ENCODE data around the gene LRP1B.
A peak's percentile ranks its signal among the peaks of the same experiment; 100 is the strongest.

The LRP1B gene

GRCh38 chr2:140508756-140509155, 1622.1 kb downstream of the LRP1B start:
- no peak for DNase-seq
- no peaks in the 10 kb centered on the region for H3K79me2 ChIP-seq (ENCODE audit: low read length)
- no peaks in the 10 kb centered on the region for H3K27me3 ChIP-seq (replicated peaks; ENCODE audit: insufficient read depth, low read length)
- no peak overlapping the region for H3K9ac ChIP-seq (ENCODE audit: low read length)
- H3K27ac ChIP-seq (ENCODE audit: low read length): no peak overlapping the region
- no peak overlapping the region for H3K4me2 ChIP-seq (ENCODE audit: low read depth, low read length)
- H2AFZ ChIP-seq (ENCODE audit: low read length): no peak overlapping the region
- no peaks in the 10 kb centered on the region for H3K9me2 ChIP-seq (replicated peaks; ENCODE audit: insufficient read depth, low read length)
- H3K36me3 ChIP-seq (replicated peaks; ENCODE audit: insufficient read depth, low read length): no peaks in the 10 kb centered on the region
- no peaks in the 10 kb centered on the region for H3K9me3 ChIP-seq (replicated peaks; ENCODE audit: insufficient read depth, low read length)
- H3F3A ChIP-seq (ENCODE audit: insufficient read depth, low read length): no peaks in the 10 kb centered on the region
- TF ChIP-seq CTCF (IDR thresholded peaks at IDR 0.05; ENCODE audit: low read length): no peak
- TF ChIP-seq EZH2phosphoT487 (IDR thresholded peaks at IDR 0.05; ENCODE audit: low read length): no peak
- no peak overlapping the region for H3K4me3 ChIP-seq (ENCODE audit: low read length)
- no peaks in the 10 kb centered on the region for H4K20me1 ChIP-seq (ENCODE audit: insufficient read depth, low read length)
- H3K4me1 ChIP-seq (ENCODE audit: low read length): no peaks in the 10 kb centered on the region

GRCh38 chr2:140506606-140507005, 1624.2 kb downstream of the LRP1B start:
- TF ChIP-seq EZH2phosphoT487 (IDR thresholded peaks at IDR 0.05; ENCODE audit: low read length): no peak
- H3K4me1 ChIP-seq (ENCODE audit: low read length): no peaks in the 10 kb centered on the region
- no peak overlapping the region for H3K9ac ChIP-seq (ENCODE audit: low read length)
- no peak overlapping the region for H2AFZ ChIP-seq (ENCODE audit: low read length)
- no peaks in the 10 kb centered on the region for H3K36me3 ChIP-seq (replicated peaks; ENCODE audit: insufficient read depth, low read length)
- no peaks in the 10 kb centered on the region for H3K9me2 ChIP-seq (replicated peaks; ENCODE audit: insufficient read depth, low read length)
- no peaks in the 10 kb centered on the region for H3F3A ChIP-seq (ENCODE audit: insufficient read depth, low read length)
- H3K27me3 ChIP-seq (replicated peaks; ENCODE audit: insufficient read depth, low read length): no peaks in the 10 kb centered on the region
- H3K4me2 ChIP-seq (ENCODE audit: low read depth, low read length): no peak overlapping the region
- no peaks in the 10 kb centered on the region for H4K20me1 ChIP-seq (ENCODE audit: insufficient read depth, low read length)
- no peak for DNase-seq
- no peaks in the 10 kb centered on the region for H3K9me3 ChIP-seq (replicated peaks; ENCODE audit: insufficient read depth, low read length)
- no peaks in the 10 kb centered on the region for H3K79me2 ChIP-seq (ENCODE audit: low read length)
- H3K4me3 ChIP-seq (ENCODE audit: low read length): no peak overlapping the region
- H3K27ac ChIP-seq (ENCODE audit: low read length): no peak overlapping the region

- H3K79me2 ChIP-seq (ENCODE audit: low read length): no peaks in the 10 kb centered on the region
- no peaks in the 10 kb centered on the region for H3K9me3 ChIP-seq (replicated peaks; ENCODE audit: insufficient read depth, low read length)
- no peak for TF ChIP-seq EZH2 (optimal IDR thresholded peaks at IDR 0.05; ENCODE audit: low read depth, low read length)
- no peak for TF ChIP-seq EZH2phosphoT487 (IDR thresholded peaks at IDR 0.05; ENCODE audit: low read length)
- no peak for TF ChIP-seq CTCF (IDR thresholded peaks at IDR 0.05; ENCODE audit: low read length)
- no peaks in the 10 kb centered on the region for H4K20me1 ChIP-seq (ENCODE audit: insufficient read depth, low read length)
- no peaks in the 10 kb centered on the region for H3F3A ChIP-seq (ENCODE audit: insufficient read depth, low read length)
- DNase-seq: no peak
- H3K4me3 ChIP-seq (ENCODE audit: low read length): no peak overlapping the region
- no peak overlapping the region for H2AFZ ChIP-seq (ENCODE audit: low read length)
- no peaks in the 10 kb centered on the region for H3K27me3 ChIP-seq (replicated peaks; ENCODE audit: insufficient read depth, low read length)
- H3K36me3 ChIP-seq (replicated peaks; ENCODE audit: insufficient read depth, low read length): no peaks in the 10 kb centered on the region
- H3K27ac ChIP-seq (ENCODE audit: low read length): no peak overlapping the region
- H3K4me1 ChIP-seq (ENCODE audit: low read length): no peaks in the 10 kb centered on the region
- H3K9me2 ChIP-seq (replicated peaks; ENCODE audit: insufficient read depth, low read length): no peaks in the 10 kb centered on the region
- H3K4me2 ChIP-seq (ENCODE audit: low read depth, low read length): no peak overlapping the region
- H3K9ac ChIP-seq (ENCODE audit: low read length): no peak overlapping the region
Observed at GRCh38 chr2:140504601-140505000, 1626.2 kb downstream of the LRP1B start.

GRCh38 chr2:140502951-140503630, 1627.7 kb downstream of the LRP1B start:
- H3K27ac ChIP-seq (ENCODE audit: low read length): no peak overlapping the region
- H3F3A ChIP-seq (ENCODE audit: insufficient read depth, low read length): no peaks in the 10 kb centered on the region
- H3K36me3 ChIP-seq (replicated peaks; ENCODE audit: insufficient read depth, low read length): no peaks in the 10 kb centered on the region
- H3K79me2 ChIP-seq (ENCODE audit: low read length): no peaks in the 10 kb centered on the region
- H3K4me3 ChIP-seq (ENCODE audit: low read length): no peak overlapping the region
- H3K9me3 ChIP-seq (replicated peaks; ENCODE audit: insufficient read depth, low read length): no peaks in the 10 kb centered on the region
- H3K9me2 ChIP-seq (replicated peaks; ENCODE audit: insufficient read depth, low read length): no peaks in the 10 kb centered on the region
- no peaks in the 10 kb centered on the region for H4K20me1 ChIP-seq (ENCODE audit: insufficient read depth, low read length)
- no peak overlapping the region for H2AFZ ChIP-seq (ENCODE audit: low read length)
- H3K9ac ChIP-seq (ENCODE audit: low read length): no peak overlapping the region
- no peak for TF ChIP-seq EZH2 (optimal IDR thresholded peaks at IDR 0.05; ENCODE audit: low read depth, low read length)
- TF ChIP-seq EZH2phosphoT487 (IDR thresholded peaks at IDR 0.05; ENCODE audit: low read length): no peak
- TF ChIP-seq CTCF (IDR thresholded peaks at IDR 0.05; ENCODE audit: low read length): no peak
- peak; percentile 32 for DNase-seq
- H3K27me3 ChIP-seq (replicated peaks; ENCODE audit: insufficient read depth, low read length): no peaks in the 10 kb centered on the region
- H3K4me1 ChIP-seq (ENCODE audit: low read length): no peaks in the 10 kb centered on the region
- H3K4me2 ChIP-seq (ENCODE audit: low read depth, low read length): no peak overlapping the region; the same call in 1 of the 2 replicates
